HG02943 (cell line): ENCODE data around the gene ACO2.
"Not testable (repeated sequence)": the region's sequence is repeated elsewhere in the genome, so short reads cannot be mapped to it uniquely, and the experiment has no call there.

ENCODE experiments used
- ATAC-seq: cut with Tn5 transposase; IDR thresholded peaks from one replicate; pipeline ENCODE4 v1.9.1; 2021; ENCODE audit warnings: mild to moderate bottlenecking, low read depth, moderate library complexity; ENCODE audit not compliant: unreplicated experiment

The ACO2 gene

GRCh38 chr22:41447435-41448188 lies 21.3 kb upstream of the ACO2 start:
- no peak for ATAC-seq

- peak; percentile 53 for ATAC-seq
Observed at GRCh38 chr22:41448189-41448808, 20.6 kb upstream of the ACO2 start.

GRCh38 chr22:41458161-41458728 lies 10.7 kb upstream of the ACO2 start:
- no peak for ATAC-seq

GRCh38 chr22:41459431-41459830 lies 9.5 kb upstream of the ACO2 start:
- ATAC-seq: no peak

- not testable (repeated sequence) for ATAC-seq
Observed at GRCh38 chr22:41460071-41460470, 8.8 kb upstream of the ACO2 start.

GRCh38 chr22:41461901-41462300 lies 7.0 kb upstream of the ACO2 start:
- ATAC-seq: no peak

- peak; percentile 10 for ATAC-seq
Observed at GRCh38 chr22:41469218-41469851, 418 bp downstream of the ACO2 start.

- ATAC-seq: no peak
Observed at GRCh38 chr22:41470886-41471285, 2.0 kb downstream of the ACO2 start.

- ATAC-seq: no peak
Observed at GRCh38 chr22:41471568-41471967, 2.7 kb downstream of the ACO2 start.

GRCh38 chr22:41474872-41475451 lies 6.0 kb downstream of the ACO2 start:
- ATAC-seq: no peak

GRCh38 chr22:41478473-41478872 lies 9.6 kb downstream of the ACO2 start:
- ATAC-seq: no peak

- ATAC-seq: no peak
Observed at GRCh38 chr22:41478891-41479521, 10.1 kb downstream of the ACO2 start.

- no peak for ATAC-seq
Observed at GRCh38 chr22:41479671-41480396, 10.9 kb downstream of the ACO2 start.

GRCh38 chr22:41480397-41480735 lies 11.4 kb downstream of the ACO2 start:
- ATAC-seq: no peak

- ATAC-seq: no peak
Observed at GRCh38 chr22:41481131-41481830, 12.4 kb downstream of the ACO2 start.

- no peak for ATAC-seq
Observed at GRCh38 chr22:41481925-41482318, 13.0 kb downstream of the ACO2 start.

- ATAC-seq: no peak
Observed at GRCh38 chr22:41482319-41482935, 13.5 kb downstream of the ACO2 start.

- no peak for ATAC-seq
Observed at GRCh38 chr22:41485033-41485432, 16.1 kb downstream of the ACO2 start.
